GM19099 (cell line): ENCODE results near the gene SLC1A2.

Source experiments
- POLR2A ChIP-seq: IDR thresholded peaks from 3 replicates; pipeline ENCODE4 v1.6.1; 2011; ENCODE audit warnings: low read depth; ENCODE audit not compliant: insufficient read length; ENCODE audit errors: extremely low read depth

Gene SLC1A2

GRCh38 chr11:35298369-35298768 lies 121.0 kb downstream of the SLC1A2 start:
- no peak for TF ChIP-seq POLR2A

GRCh38 chr11:35295751-35296150 lies 123.6 kb downstream of the SLC1A2 start:
- no peak for TF ChIP-seq POLR2A

- TF ChIP-seq POLR2A, result no peak
Observed at GRCh38 chr11:35293699-35294098, 125.7 kb downstream of the SLC1A2 start.

DNA sequence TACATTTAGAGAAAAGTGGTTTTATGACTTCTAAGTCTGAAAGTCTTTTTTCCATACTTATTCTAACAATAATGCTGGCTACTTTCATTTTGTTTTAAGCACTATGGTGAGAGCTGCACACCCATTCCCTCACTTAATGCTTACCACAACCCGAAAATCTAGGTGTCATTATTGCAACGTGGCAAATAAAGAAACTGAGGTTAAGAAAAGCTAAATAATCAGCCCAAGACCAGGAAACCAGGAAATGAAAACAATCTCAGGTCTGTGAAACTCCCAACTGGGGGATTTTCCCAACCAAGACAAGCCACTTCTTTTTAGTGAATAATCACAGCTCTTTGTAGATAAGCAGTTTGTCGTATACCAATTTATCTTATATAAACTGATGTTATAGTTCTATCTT lies 126.3 kb downstream of the SLC1A2 start:
- TF ChIP-seq POLR2A, result no peak

- no peak for TF ChIP-seq POLR2A
Observed at GRCh38 chr11:35292279-35292678, 127.1 kb downstream of the SLC1A2 start.

DNA sequence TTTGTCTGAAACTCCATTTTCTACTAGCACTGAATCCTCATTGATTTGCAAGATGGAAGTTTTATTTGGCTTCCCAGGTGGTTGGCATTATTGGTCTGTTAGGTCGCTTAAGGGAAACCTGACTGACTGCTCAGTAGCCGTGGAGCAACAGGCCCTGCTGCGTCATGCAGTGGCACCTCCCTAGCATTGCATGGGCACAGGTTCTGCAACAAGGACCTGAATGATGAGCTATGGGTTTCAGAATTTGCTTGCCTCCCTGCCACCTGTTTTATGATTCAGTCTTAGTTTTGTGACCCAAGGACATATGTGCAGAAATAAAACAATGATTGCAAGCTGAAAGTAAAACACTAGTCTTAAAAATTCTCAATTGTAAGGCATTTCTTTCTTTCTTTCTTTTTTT lies 128.5 kb downstream of the SLC1A2 start:
- TF ChIP-seq POLR2A, result no peak

- TF ChIP-seq POLR2A, result no peak
Observed at GRCh38 chr11:35289821-35290220, 129.5 kb downstream of the SLC1A2 start.

DNA sequence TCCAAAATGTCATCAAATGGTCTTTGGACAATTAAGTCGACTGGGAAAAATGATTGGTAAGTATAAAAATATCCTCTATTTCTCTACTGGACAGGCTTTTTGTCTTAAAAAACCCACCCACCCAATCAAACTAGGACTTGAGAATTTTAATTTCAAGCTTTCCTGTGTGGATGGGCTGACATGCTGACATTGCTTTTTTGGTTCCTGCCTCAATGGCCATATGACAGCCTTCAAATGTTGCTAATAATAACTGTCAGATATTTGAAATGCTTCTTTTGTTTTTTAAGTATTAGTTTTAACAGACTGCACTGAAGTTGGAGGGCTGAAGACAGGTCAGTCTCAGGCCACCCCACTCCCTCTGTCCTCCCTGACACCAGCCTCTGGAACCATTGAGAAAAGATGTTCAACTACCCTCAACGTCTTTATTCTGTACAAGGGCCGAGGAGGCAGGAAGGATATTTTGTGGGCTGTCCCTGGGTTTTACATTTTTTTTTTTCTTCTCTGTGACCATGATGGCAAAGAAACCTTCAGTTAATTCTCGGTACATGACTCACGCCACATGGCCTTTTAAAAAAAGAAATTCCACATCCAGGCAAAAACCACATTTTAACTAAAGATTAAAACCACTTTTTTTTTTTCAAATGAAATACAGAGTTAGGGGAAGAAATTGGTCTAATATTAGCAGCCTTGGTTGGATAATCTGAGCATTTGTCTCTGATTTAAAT lies 130.4 kb downstream of the SLC1A2 start:
- TF ChIP-seq POLR2A, result no peak

- TF ChIP-seq POLR2A, result no peak
Observed at GRCh38 chr11:35288309-35288708, 131.0 kb downstream of the SLC1A2 start.

DNA sequence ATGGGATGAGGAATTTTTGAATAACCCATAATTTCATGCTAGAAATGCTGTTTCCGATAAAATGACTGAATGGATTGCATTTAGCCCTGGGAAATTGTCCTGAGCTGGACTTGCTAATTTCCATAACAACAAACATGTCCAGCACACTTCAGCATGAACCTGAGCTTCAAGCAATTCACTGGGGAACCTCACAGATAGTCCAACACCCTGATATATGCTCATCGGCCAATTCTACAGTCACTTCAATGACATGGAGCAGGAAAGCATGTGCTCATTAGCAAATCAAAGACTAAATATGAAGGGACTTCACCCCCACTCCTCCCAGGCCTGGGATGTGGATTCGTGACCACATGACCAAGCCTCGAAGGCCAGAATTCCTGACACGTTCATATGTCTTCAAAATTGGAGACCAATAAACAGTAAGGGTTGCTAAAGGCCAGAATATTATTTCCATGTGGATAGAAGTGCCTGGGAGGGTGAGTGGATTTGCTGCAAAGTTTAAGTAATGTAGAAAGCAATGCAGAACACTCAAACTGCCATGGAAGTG lies 131.9 kb downstream of the SLC1A2 start:
- TF ChIP-seq POLR2A, result no peak

- no peak for TF ChIP-seq POLR2A
Observed at GRCh38 chr11:35286126-35286525, 133.2 kb downstream of the SLC1A2 start.

DNA sequence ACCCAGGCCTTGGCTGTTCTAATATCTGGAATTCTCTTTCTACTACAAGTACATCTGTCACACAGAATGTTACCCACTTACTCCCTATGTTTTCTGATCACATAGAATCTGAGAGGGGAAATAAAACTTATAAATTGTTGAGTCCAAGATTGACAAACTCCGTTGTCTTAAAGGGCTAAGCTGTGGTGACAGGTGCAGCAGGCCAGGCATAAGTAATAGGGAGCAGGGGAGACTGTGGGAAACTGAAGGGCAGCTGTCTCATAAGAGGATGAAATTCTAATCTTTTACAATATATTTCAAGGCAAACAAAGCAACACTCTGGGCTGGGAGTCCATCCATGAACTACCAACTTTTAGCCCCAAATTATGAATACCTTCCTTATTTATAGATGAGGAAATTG lies 133.9 kb downstream of the SLC1A2 start:
- no peak for TF ChIP-seq POLR2A

GRCh38 chr11:35282221-35282882 lies 137.0 kb downstream of the SLC1A2 start:
- TF ChIP-seq POLR2A, result no peak

DNA sequence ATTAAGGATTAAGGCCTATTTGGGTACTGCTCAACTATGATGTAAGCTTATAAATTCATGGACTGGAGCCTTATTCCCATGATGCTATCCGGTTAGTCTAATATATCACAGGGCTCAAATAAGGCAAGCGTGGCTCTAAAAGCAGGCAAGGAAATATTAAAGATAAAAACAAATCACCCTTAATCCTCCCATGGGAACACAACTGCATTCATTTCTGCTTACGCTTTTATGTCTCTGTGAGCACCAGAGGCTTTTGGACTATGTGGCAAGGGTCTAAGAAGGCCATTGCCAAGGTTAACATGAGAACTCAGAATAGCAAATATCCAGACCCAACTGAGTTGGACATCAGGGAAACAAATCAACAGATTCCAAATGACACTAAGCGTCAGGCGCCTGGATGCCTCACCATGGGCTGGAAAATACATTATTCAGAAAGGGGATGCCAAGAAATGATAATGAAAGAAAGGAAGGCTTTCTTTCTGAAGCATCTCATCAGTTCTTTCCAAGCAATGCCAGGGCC lies 138.1 kb downstream of the SLC1A2 start:
- TF ChIP-seq POLR2A, result no peak

GRCh38 chr11:35280727-35281126 lies 138.6 kb downstream of the SLC1A2 start:
- TF ChIP-seq POLR2A, result no peak

GRCh38 chr11:35277827-35278226 lies 141.5 kb downstream of the SLC1A2 start:
- no peak for TF ChIP-seq POLR2A

- no peak for TF ChIP-seq POLR2A
Observed at GRCh38 chr11:35276396-35277145, 142.8 kb downstream of the SLC1A2 start.
